ENCODE measurements around the gene APC2.

DNA sequence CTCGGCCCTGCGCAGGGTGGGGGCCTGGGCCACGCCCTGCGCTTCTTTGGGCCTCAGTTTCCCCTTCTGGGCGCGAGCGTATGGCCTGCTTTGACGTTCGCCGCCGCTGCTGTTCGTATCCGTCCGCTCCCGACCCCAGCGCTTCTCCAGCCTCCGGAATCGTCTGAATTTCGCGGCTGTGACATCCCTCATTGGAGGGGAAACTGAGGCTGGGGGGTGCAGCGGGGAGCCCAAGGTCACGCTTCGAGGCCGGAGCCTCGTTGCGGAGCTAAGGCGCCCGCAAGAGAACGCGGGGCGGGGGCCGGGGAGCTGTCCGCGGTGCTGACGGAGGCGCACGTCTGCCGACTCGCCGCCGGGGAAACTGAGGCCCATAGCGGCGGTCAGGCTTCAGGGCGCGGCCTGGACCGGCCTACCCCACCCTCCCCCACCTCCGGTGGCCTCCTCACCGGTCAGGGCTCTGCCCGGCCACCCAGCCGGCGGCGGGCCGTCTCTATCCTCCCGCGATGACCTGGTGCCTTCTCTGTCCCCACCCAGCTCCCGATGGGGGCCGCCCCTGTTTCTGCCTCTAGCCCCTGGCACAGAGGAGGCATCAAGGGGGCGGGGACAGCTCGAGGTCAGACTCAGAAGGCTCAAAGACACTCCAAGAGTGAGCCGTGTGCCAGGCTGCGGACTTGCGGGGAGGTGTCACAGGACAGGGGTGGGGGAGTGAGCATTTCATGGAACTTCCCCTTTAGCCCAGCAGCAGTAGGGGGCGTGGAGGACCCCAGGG is 3.0 kb upstream of the APC2 start:
- TF ChIP-seq, protein P1, sequence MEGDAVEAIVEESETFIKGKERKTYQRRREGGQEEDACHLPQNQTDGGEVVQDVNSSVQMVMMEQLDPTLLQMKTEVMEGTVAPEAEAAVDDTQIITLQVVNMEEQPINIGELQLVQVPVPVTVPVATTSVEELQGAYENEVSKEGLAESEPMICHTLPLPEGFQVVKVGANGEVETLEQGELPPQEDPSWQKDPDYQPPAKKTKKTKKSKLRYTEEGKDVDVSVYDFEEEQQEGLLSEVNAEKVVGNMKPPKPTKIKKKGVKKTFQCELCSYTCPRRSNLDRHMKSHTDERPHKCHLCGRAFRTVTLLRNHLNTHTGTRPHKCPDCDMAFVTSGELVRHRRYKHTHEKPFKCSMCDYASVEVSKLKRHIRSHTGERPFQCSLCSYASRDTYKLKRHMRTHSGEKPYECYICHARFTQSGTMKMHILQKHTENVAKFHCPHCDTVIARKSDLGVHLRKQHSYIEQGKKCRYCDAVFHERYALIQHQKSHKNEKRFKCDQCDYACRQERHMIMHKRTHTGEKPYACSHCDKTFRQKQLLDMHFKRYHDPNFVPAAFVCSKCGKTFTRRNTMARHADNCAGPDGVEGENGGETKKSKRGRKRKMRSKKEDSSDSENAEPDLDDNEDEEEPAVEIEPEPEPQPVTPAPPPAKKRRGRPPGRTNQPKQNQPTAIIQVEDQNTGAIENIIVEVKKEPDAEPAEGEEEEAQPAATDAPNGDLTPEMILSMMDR (IDR thresholded peaks at IDR 0.05) = no peak
- TF ChIP-seq POLR2AphosphoS5 (IDR thresholded peaks at IDR 0.05) = no peak
